ENCODE results near the gene DCXR. TPM values are rescaled to one million over a fixed set of nuclear protein-coding genes. Genes with fewer than 3 reads are reported as not detected.

Gene DCXR
- total RNA-seq, 2 donors from 2014 or later, result 95.7 to 136 TPM

DNA sequence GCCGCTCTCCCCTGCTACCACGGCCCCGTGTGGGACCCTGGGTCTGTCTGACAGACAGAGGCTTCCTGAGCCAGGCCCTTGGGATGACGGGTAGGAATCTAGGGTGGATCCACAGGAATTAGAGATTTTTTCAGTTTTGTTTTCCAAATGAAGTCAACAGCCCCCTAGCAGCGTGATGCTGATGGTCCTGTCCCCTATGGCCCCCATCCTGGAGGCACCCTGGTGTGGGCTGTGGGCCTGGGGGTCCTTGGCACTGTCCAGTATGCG, 30.3 kb downstream of the DCXR start:
- no peaks in the 10 kb centered on the region for H3K36me3 Mint-ChIP-seq
- no peaks in the 10 kb centered on the region for H3K4me1 Mint-ChIP-seq (ENCODE audit: low read depth in 2 of 2)
- ATAC-seq, result no peak
- no peak overlapping the region for H3K4me3 Mint-ChIP-seq
- H3K27ac Mint-ChIP-seq, result no peak overlapping the region
- no peak for DNase-seq (ENCODE audit: low spot score)
- H3K27me3 Mint-ChIP-seq, result no peaks in the 10 kb centered on the region
- H3K9me3 Mint-ChIP-seq, result no peaks in the 10 kb centered on the region

DNA sequence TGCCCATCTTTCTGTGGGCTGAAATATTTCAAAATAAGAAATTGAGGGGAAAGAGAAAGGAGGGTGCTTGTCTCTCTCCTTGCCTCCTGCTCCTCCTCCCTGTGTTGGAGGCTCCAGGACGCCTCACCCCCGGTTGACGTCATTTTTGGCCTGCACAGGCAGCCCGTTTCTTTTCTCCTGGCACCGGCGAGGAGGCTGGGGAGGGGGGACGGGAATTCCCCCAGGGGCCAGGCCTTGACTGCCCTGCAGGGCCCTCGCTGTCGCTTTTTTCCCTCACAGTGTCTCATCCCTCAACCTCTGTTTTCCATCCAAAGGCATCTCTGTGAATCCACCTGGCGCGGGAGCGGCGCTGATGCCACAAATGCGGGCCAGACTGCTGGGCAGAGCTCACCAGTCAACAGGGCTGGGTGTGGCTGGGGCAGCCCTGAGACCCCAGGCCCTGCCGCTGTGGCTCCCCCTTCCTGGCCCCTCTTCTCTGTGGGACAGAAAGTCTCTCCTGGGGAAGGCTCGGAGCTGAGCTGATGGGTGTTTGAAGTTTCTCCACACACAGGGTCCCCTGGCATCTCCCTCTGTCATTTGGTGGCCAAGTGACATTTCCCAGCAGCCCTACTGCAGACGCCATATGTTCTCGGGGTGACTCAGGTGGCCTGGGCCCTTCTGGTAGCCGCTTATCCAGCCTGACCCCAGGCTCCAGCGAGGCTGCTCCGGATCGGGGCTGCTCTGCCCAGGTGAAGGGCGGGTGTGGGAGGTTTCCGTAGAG, 30.8 kb downstream of the DCXR start:
- DNase-seq (ENCODE audit: low spot score) (no peak), ATAC-seq (no peak)
- Mint-ChIP-seq H3K27me3 (no peaks in the 10 kb centered on the region), H3K4me3 (no peak overlapping the region), H3K36me3 (no peaks in the 10 kb centered on the region), H3K9me3 (no peaks in the 10 kb centered on the region), H3K27ac (no peak overlapping the region), H3K4me1 (ENCODE audit: low read depth in 2 of 2) (no peaks in the 10 kb centered on the region)

DNA sequence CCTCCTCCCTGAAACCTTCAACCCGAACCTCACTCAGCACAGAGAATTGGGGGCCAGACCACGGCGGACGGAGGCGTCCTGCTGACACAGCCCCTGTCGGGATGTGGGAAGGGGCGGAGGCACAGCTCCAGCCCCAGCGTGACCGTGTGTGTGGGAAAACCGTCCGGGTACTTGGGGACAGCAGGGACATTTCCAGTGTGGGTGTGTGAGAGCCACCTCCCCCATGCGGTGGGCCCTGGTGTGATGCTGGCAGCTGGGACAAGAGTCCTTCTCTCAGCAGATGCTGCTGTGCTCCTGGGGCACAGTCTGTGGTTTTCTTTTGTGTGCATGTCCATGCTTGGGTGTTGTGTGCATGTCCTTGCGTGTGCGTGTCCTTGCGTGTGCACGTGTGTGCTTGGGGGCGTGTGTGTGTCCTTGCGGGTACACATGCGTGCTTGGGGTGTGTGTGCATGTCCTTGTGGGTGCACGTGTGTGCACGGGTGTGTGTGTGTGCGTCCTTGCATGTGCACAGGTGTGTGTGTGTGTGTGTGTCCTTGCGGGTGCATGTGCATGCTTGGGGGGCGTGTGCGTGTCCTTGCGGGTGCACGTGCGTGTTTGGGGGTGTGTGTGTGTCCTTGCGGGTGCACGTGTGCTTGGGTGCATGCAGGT, 31.7 kb downstream of the DCXR start:
- no peak overlapping the region for H3K4me3 Mint-ChIP-seq
- H3K36me3 Mint-ChIP-seq, result no peaks in the 10 kb centered on the region
- H3K4me1 Mint-ChIP-seq (ENCODE audit: low read depth in 2 of 2), result no peaks in the 10 kb centered on the region
- no peaks in the 10 kb centered on the region for H3K27me3 Mint-ChIP-seq
- no peak overlapping the region for H3K27ac Mint-ChIP-seq
- no peaks in the 10 kb centered on the region for H3K9me3 Mint-ChIP-seq
- no peak for DNase-seq (ENCODE audit: low spot score)
- no peak for ATAC-seq

DNA sequence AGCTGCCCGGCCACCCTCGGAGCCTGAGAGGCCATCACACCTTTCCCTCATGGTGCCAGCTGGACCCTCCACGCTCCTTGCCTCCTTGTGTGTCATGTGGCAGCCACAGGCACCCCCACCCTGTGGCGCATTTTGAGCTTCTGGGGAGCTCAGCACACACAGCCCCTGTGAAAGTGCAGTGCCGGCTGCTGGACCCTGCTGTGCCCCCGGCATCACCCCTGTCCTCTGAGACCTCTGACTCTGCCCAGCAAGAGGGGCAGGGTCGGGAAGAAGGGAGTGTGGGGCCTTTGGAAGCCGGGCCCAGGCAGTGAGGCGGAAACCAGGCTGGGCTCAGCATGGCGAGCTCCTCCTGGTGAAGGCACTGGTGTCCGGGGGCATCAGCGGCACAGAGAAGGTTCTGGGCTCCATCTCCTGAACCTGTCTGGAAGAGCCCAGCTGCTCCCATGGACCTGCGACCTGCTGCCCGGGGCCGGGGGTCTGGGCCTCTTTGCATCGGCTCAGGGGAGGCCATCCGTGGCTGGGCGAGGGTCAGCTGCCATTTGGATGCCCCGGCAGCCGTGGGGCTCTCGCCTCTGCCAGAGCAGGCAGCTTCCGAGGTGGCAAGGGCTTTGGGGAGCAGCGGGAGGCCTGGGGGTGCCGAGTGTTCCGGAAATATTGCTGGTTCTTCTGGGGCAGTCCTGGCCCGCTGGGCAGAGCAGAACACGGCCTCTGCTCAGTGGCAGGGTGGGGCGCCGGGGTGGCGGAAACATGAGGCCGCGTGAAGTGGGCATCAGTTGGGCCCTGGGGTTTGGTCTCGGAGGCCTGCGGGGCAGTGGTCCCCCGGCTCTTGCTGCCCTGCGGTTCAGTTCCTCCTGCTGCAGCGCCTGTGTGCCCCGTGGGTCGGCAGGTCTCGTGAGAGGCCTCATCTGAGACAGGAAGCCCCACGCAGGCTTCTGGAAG, 32.7 kb downstream of the DCXR start:
- Mint-ChIP-seq H3K27ac (no peak overlapping the region), H3K9me3 (no peaks in the 10 kb centered on the region), H3K27me3 (no peaks in the 10 kb centered on the region), H3K36me3 (no peaks in the 10 kb centered on the region), H3K4me3 (no peak overlapping the region), H3K4me1 (ENCODE audit: low read depth in 2 of 2) (no peaks in the 10 kb centered on the region)
- no peak for DNase-seq (ENCODE audit: low spot score)
- ATAC-seq, result no peak

DNA sequence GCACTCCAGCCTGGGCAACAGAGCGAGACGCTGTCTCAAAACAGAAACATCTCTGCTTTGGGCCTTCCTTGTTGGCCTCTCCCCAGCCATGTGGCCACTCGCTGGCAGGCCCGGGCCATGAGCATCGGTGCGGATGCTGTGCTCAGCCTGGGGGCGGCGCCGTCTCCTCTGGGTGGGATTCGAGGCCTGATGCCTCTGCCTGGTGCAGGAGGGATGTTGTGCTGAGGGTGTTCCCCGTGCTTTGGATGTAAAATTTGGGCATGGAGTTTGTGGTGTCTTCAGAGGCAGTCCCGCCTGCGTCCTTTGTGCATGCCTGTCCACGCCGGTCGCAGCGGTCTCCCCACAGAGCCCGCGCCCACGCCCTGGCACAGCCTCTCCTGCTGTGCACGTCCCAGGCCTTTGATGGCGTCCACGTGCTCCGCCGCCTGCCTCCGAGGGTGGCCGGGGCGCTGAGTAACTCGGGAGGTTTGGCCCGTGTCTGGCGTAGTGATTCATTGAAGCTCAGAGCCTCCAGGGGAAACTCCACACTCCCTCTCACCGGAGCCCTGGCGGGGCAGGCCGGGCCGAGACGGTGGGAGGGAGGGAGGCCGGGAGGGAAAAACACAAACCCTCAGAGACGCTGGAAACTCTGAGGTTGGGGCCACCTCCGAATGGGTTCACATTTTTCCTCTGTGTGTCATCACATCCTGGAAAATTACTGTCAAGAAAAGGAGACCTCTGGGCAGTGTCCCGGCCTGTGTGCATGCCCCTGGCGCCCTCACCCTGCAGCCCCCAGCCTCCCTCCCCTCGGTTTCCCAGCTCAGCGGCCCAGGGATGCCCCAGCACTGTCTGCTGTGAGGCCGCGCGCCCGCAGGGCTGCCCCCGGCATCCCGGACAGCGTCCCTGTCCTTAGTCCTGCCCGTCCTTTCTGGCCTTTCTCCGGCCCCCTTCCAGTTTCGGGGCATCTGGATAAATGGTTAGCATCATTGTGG, 33.8 kb downstream of the DCXR start:
- DNase-seq (ENCODE audit: low spot score), result no peak
- ATAC-seq, result no peak
- Mint-ChIP-seq H3K27me3 (no peaks in the 10 kb centered on the region), H3K4me3 (no peak overlapping the region), H3K4me1 (ENCODE audit: low read depth in 2 of 2) (no peaks in the 10 kb centered on the region), H3K9me3 (no peaks in the 10 kb centered on the region), H3K27ac (no peak overlapping the region), H3K36me3 (no peaks in the 10 kb centered on the region)

DNA sequence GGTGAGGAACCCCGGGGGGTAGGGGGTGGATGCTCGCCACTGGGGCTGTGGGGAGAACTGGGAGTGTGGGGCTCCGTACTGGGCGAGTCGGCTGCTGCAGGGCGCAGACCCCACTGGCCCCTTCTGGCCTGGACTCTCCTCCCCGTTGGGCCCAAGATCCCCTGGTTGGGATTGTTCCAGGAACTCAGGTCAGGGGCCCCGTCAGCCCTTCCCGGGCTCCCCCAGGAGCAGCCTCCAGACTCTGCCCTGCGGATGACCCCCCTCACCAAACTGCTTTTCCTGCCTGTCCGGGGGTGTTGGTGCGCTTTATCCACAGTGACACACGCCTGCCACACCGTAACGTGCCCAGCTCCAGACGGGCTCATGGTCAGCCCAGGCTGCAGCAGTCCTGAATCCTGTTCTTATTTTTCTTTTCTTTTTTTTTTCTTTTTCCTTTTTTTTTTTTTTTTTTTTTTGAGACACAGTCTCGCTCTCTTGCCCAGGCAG, 35.9 kb downstream of the DCXR start:
- no peaks in the 10 kb centered on the region for H3K4me1 Mint-ChIP-seq (ENCODE audit: low read depth in 2 of 2)
- no peak overlapping the region for H3K27ac Mint-ChIP-seq
- H3K4me3 Mint-ChIP-seq, result no peak overlapping the region
- no peaks in the 10 kb centered on the region for H3K9me3 Mint-ChIP-seq
- ATAC-seq, result no peak
- no peaks in the 10 kb centered on the region for H3K36me3 Mint-ChIP-seq
- DNase-seq (ENCODE audit: low spot score), result no peak
- no peaks in the 10 kb centered on the region for H3K27me3 Mint-ChIP-seq

DNA sequence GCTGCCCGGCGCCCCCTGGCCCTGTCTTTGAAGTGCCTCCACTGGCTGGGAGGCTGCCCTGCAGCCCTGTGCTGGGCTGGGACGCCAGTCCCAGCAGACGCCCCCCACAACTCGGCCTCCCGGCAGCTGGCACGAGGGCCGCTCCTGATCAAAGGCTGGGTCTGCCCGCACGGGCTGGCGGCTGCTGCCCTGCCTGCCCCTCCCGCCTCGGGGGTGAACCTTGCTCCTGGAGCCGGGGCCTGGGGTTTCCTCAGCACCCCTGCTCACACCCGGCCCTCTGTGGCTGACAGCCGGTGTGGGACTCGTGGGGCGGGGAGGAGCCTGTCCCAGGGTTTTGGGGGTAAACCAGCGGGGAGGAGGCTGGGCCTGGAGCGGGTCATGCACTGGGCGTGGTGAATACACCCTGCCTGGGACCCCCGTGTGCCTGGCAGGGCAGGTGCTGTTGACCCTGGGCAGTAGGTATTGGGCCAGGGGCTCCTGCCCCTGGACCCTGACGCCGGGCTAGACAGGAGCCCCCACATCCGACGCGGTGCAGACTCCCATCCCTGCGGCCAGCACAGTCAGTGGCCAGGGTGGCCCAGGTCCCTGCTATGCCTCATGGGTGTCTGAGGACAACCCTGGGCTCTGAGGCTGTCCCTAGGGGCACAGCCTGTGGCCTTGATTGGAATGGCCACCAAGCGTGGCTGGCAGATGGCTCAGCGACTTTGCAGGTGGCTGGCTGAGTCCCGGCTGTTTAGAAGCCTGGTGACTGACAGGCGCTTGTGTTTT, 36.5 kb downstream of the DCXR start:
- ATAC-seq (peak in 1 of 2 donors; percentile 24), DNase-seq (ENCODE audit: low spot score) (no peak)
- Mint-ChIP-seq H3K36me3 (no peaks in the 10 kb centered on the region), H3K27me3 (no peaks in the 10 kb centered on the region), H3K4me3 (no peak overlapping the region), H3K27ac (no peak overlapping the region), H3K9me3 (no peaks in the 10 kb centered on the region), H3K4me1 (ENCODE audit: low read depth in 2 of 2) (no peaks in the 10 kb centered on the region)

DNA sequence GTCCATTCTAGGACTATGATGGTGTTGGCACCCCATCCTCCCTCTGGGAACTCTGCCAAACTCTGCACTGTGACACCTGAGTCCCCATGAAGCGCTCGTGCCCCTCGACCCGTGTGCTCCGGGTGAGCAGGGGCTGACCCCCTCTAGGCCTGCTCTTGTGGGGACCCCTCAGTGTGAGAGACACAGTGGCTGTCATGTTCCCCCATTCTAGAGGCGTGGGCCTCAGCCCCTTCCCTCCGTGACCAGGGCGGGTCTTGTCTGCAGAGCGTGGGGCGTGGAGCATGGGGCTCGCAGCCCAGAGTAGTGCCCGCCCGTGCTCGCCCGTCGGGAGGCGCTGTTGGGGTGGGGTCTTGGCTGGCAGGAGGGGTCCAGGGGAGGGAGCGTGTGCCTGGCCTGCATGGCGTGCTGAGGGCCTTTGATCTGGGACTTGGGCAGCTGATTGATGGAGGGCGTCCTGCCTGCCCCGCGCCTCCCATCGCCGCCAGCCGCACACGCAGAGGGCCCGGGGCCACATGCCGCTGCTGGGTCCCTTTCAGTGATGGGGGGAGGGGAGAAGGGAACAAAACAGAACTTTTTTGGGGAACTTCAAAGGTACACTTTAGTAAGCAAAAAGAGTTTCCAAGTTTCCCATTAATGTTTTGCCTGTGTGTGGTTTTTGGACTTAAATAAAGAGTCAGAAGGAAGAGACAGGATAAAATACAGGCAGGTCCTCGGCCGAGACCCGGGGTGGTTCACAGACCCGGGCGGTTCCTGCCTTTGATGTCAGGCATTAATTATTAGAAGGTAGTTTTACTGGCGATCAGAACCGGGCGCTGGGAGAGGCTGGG, 37.3 kb downstream of the DCXR start:
- H3K27ac Mint-ChIP-seq, result no peak overlapping the region
- ATAC-seq (no peak), DNase-seq (ENCODE audit: low spot score) (no peak)
- H3K9me3 Mint-ChIP-seq, result no peaks in the 10 kb centered on the region
- no peak overlapping the region for H3K4me3 Mint-ChIP-seq
- no peaks in the 10 kb centered on the region for H3K27me3 Mint-ChIP-seq
- H3K36me3 Mint-ChIP-seq, result no peaks in the 10 kb centered on the region
- no peaks in the 10 kb centered on the region for H3K4me1 Mint-ChIP-seq (ENCODE audit: low read depth in 2 of 2)

DNA sequence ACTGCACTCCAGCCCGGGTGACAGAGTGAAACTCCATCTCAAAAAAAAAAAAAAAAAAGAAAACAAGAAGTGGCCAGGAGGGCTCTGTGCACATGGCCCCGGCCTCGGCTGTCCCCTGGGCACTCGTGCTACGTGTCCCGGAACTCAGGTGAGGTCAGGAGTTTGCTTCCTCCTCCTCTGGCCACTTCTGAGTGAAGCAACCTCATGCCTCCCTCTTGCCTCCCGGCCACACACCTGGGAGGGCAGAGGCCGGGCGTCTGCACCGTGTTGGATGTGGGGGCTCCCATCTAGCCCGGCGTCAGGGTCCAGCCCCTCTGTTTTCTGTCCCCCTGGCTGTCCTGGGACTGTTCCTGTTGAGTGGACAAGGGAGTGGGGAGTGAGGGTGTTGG, 37.9 kb downstream of the DCXR start:
- Mint-ChIP-seq H3K27me3 (no peaks in the 10 kb centered on the region), H3K27ac (no peak overlapping the region), H3K9me3 (no peaks in the 10 kb centered on the region), H3K4me3 (no peak overlapping the region), H3K36me3 (no peaks in the 10 kb centered on the region), H3K4me1 (ENCODE audit: low read depth in 2 of 2) (no peaks in the 10 kb centered on the region)
- no peak for DNase-seq (ENCODE audit: low spot score)
- no peak for ATAC-seq

DNA sequence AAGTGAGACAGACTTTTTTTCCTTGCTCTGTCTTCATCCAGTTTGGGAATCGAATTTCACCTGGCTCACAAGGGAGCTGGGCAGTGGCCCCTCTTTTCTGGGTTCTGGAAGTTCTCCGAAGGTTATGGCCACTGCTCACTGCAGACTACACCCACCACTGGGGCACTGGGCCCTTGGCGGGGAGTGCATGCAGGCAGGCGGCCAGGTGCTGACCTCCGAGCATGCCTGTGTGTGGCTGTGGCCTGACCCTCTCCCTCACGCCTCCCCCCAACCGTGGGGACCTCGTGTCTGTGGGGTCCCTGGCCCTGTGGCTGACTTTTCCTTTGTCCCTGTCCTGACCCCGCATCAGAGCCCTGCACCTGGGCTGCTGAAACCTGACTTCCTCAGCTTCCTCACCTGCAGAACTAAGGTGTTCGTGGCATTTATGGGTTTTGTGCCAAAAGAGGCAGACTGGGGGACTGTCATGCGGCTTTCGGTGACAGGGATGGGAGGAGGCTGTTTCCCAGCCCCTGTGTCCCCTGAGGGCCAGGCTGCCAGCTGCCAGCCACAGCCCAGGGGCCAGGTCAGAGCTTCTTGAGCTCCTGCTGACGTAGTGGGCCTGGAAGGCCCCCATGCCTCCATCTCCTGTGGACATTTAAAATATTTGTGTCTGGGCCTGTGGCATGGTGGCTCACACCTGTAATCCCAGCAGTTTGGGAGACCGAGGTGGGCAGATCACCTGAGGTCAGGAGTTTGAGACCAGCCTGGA, 38.6 kb downstream of the DCXR start:
- H3K27me3 Mint-ChIP-seq, result no peaks in the 10 kb centered on the region
- H3K27ac Mint-ChIP-seq, result no peak overlapping the region
- no peaks in the 10 kb centered on the region for H3K9me3 Mint-ChIP-seq

DNA sequence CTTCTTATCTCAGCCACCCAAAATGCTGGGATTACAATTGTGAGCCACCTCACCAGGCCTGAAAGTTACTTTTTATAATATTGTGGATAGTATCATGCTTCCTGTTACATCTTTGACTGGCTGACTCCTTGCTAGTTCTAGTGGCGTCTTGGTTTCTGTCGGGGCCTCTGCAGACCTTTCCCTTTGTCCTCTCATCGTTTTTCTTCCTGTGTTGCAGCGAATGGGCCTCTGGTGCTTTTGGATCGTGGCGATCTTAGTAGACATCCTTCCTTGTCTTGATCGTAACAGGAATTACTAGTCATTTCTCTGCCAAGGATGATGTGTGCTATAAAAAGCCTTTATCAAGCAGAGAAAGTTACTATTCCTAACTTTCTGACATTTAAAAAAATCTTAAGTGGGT, 39.3 kb downstream of the DCXR start:
- Mint-ChIP-seq H3K36me3 (no peaks in the 10 kb centered on the region), H3K27me3 (no peaks in the 10 kb centered on the region), H3K4me3 (no peak overlapping the region), H3K9me3 (no peaks in the 10 kb centered on the region), H3K27ac (no peak overlapping the region), H3K4me1 (ENCODE audit: low read depth in 2 of 2) (no peaks in the 10 kb centered on the region)
- ATAC-seq (no peak), DNase-seq (ENCODE audit: low spot score) (no peak)

More for the DNA sequence above, 38.6 kb downstream of the DCXR start:
- DNase-seq (ENCODE audit: low spot score), result no peak
- no peaks in the 10 kb centered on the region for H3K36me3 Mint-ChIP-seq
- H3K4me1 Mint-ChIP-seq (ENCODE audit: low read depth in 2 of 2), result no peaks in the 10 kb centered on the region
- no peak overlapping the region for H3K4me3 Mint-ChIP-seq
- ATAC-seq, result no peak
